DND-41 (cell line): ENCODE data around the gene KCNQ5.

Experiments
- ATAC-seq: fragments of 200-7000 bp; cut with Tn5 transposase; 3 replicates; pipeline ENCODE4 v1.9.1; 2021; ENCODE audit warnings: low read depth; ENCODE audit not compliant: insufficient read depth
- DNase-seq: peaks from one replicate; pipeline ENCODE4 v3.0.0-alpha.2; 2020
- H2AFZ ChIP-seq: 2 replicates; pipeline ENCODE4 v1.6.0; 2012; ENCODE audit warnings: low read depth, low read length
- H3K27ac ChIP-seq: 2 replicates; pipeline ENCODE4 v1.5.1; 2012; ENCODE audit warnings: low read length, inconsistent platforms
- H3K27me3 ChIP-seq: fragments of 200-600 bp; sonication (generic); 2 replicates; pipeline ENCODE4 v1.6.0; 2012; ENCODE audit warnings: low read length, mild to moderate bottlenecking, inconsistent platforms; ENCODE audit not compliant: insufficient read depth, poor library complexity
- H3K36me3 ChIP-seq: 2 replicates; pipeline ENCODE4 v1.5.1; 2012; ENCODE audit warnings: low read length, inconsistent platforms; ENCODE audit not compliant: insufficient read depth
- H3K4me1 ChIP-seq: 2 replicates; pipeline ENCODE4 v1.5.1; 2012; ENCODE audit warnings: mild to moderate bottlenecking, low read length; ENCODE audit not compliant: insufficient read depth
- H3K4me2 ChIP-seq: 2 replicates; pipeline ENCODE4 v1.6.0; 2012; ENCODE audit warnings: mild to moderate bottlenecking, moderate library complexity, low read length, inconsistent platforms; ENCODE audit not compliant: insufficient read depth
- H3K4me3 ChIP-seq, 2 experiments: fragments of 200-600 bp in 1 of 2; shearing (Covaris generic) in 1 of 2; 2 replicates each; pipeline ENCODE4 v1.5.1; 2012 to 2016; ENCODE audit warnings: inconsistent platforms in 2 of 2, low read length in 2 of 2, mild to moderate bottlenecking in 2 of 2, low read depth in 1 of 2, moderate library complexity in 1 of 2
- H3K79me2 ChIP-seq: 2 replicates; pipeline ENCODE4 v1.6.0; 2012; ENCODE audit warnings: low read length, inconsistent platforms; ENCODE audit not compliant: insufficient read depth
- H3K9ac ChIP-seq: 2 replicates; pipeline ENCODE4 v1.6.0; 2012; ENCODE audit warnings: low read depth, mild to moderate bottlenecking, inconsistent platforms, low read length, moderate library complexity
- H3K9me3 ChIP-seq: 2 replicates; pipeline ENCODE4 v1.5.1; 2012; ENCODE audit warnings: low read length, moderate library complexity, mild to moderate bottlenecking, inconsistent platforms; ENCODE audit not compliant: insufficient read depth, severe bottlenecking
- H4K20me1 ChIP-seq: 2 replicates; pipeline ENCODE4 v1.6.0; 2012; ENCODE audit warnings: low read length; ENCODE audit not compliant: insufficient read depth
- EZH2 ChIP-seq: IDR thresholded peaks from 3 replicates; pipeline ENCODE4 v1.6.1; 2012; ENCODE audit warnings: borderline replicate concordance, low read depth, mild to moderate bottlenecking, moderate library complexity, low read length, inconsistent platforms; ENCODE audit not compliant: severe bottlenecking
- TF ChIP-seq, protein P1 (sequence below): IDR thresholded peaks from 2 replicates; pipeline ENCODE4 v1.5.1; 2012; ENCODE audit warnings: borderline replicate concordance, low read length, moderate library complexity, mild to moderate bottlenecking; ENCODE audit not compliant: poor library complexity, severe bottlenecking; ENCODE audit errors: extremely low read depth

The KCNQ5 gene

DNA sequence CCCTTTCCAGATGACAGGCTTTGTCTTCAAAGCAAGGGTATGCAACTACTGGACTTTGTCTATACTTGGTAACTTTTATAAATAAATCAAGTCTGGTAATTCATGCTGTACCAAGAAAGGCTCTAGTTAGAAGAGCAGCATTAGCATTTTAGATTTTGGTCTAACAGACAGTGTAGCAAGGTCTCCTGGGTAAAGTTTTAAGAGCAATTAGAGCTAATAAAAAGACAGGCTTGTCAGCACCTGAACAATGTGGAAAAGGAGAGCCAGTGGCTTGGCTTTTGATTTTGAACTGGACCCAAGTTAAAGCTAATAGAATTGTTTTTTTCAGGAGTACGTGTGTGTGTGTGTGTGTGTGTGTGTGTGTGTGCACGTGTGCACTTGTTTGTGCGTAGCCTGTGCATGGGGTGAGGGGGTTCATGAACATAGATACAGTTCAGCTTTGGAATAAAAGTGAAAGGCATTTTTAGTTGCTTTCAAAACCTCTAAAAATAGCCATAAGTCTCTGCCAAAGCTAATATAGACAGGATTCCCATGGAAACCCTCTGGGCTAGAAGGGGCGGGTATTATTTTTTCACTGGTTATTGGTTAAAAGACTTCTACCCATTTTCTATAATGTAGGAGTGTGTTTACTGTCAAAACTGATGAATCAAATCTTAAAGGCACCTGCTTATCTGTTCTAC is 138.4 kb downstream of the KCNQ5 start:
- H3K27me3 ChIP-seq = no peaks in the 10 kb centered on the region
- H3K9me3 ChIP-seq = no peaks in the 10 kb centered on the region
- no peaks in the 10 kb centered on the region for H3K79me2 ChIP-seq
- H3K27ac ChIP-seq = no peak overlapping the region
- TF ChIP-seq EZH2 = no peak
- TF ChIP-seq, protein P1, sequence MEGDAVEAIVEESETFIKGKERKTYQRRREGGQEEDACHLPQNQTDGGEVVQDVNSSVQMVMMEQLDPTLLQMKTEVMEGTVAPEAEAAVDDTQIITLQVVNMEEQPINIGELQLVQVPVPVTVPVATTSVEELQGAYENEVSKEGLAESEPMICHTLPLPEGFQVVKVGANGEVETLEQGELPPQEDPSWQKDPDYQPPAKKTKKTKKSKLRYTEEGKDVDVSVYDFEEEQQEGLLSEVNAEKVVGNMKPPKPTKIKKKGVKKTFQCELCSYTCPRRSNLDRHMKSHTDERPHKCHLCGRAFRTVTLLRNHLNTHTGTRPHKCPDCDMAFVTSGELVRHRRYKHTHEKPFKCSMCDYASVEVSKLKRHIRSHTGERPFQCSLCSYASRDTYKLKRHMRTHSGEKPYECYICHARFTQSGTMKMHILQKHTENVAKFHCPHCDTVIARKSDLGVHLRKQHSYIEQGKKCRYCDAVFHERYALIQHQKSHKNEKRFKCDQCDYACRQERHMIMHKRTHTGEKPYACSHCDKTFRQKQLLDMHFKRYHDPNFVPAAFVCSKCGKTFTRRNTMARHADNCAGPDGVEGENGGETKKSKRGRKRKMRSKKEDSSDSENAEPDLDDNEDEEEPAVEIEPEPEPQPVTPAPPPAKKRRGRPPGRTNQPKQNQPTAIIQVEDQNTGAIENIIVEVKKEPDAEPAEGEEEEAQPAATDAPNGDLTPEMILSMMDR = no peak
- H2AFZ ChIP-seq = no peak overlapping the region
- H4K20me1 ChIP-seq = peaks cover 3% of the 10 kb centered on the region; the same call in 1 of the 2 replicates
- no peak overlapping the region for H3K4me2 ChIP-seq
- H3K9ac ChIP-seq = no peak overlapping the region
- H3K4me3 ChIP-seq = no peak overlapping the region
- ATAC-seq = no peak; the same call in 2 of the 3 replicates
- H3K4me1 ChIP-seq = no peaks in the 10 kb centered on the region
- no peak for DNase-seq
- H3K36me3 ChIP-seq = no peaks in the 10 kb centered on the region

DNA sequence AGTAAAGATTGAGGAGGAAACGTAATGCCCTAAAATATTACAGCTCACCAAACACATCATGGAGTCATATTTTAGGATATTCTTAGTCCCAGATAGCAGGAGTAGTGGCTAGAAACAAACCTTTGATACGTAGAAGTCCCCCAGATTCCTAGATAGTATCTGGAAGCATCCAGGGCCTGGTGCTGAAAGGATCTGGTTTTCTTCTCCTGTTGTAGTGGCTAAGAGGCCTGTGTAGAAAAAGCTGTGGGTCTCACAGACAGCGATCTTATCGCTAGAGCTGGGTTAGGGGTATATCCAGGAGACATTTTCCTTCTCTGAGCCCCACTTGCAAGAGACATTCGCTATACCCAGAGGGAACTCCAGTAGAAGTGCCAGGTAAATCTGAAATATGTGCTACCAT is 139.9 kb downstream of the KCNQ5 start:
- TF ChIP-seq, protein P1 = no peak
- no peak for TF ChIP-seq EZH2
- no peak for ATAC-seq
- no peak for DNase-seq

DNA sequence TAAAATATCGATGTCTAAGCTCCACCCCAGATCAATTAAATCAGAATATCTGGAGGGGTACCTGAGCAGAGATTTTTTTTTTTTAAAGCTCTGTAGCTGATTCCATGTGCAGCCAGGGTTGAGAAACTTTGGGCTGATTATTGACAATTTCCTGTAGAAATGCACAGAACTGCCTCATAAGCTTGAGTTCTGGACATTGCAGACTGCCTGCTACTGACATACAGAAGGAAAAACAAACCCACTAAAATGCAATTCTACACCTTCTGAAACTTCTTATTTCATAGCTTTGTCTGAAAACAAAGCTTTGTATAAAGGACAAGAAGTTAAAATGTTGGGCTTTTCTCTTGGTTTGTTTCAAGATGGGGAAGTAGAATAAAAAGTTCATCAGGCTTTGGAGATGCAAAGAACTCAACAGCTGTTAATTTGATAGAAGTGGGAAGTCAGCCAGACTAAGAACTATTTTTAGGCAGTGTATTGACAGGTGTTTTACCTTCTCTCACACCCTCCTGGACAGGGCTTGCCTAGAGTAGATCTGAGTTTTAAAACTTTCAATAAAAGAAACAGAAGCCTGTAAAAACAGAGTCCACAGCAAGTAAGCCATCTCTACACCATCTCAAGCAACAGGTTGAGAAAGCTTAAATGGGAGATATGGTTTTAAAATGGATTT is 147.7 kb downstream of the KCNQ5 start:
- no peaks in the 10 kb centered on the region for H3K9me3 ChIP-seq
- DNase-seq (no peak), ATAC-seq (no peak)
- no peaks in the 10 kb centered on the region; the same call in 1 of the 2 replicates for H4K20me1 ChIP-seq
- no peak overlapping the region for H3K4me3 ChIP-seq
- H3K36me3 ChIP-seq = no peaks in the 10 kb centered on the region
- no peak overlapping the region for H3K9ac ChIP-seq
- TF ChIP-seq EZH2 = no peak
- TF ChIP-seq, protein P1 = no peak
- H3K27ac ChIP-seq = no peak overlapping the region
- H3K27me3 ChIP-seq = no peaks in the 10 kb centered on the region
- no peaks in the 10 kb centered on the region for H3K4me1 ChIP-seq
- H3K79me2 ChIP-seq = no peaks in the 10 kb centered on the region
- no peak overlapping the region for H3K4me2 ChIP-seq
- H2AFZ ChIP-seq = no peak overlapping the region

More for the DNA sequence above, 139.9 kb downstream of the KCNQ5 start:
- Histone ChIP-seq H3K27ac (no peak overlapping the region), H3K27me3 (no peaks in the 10 kb centered on the region), H3K9ac (no peak overlapping the region), H2AFZ (no peak overlapping the region), H3K79me2 (no peaks in the 10 kb centered on the region), H3K36me3 (no peaks in the 10 kb centered on the region), H3K4me2 (no peak overlapping the region), H3K9me3 (no peaks in the 10 kb centered on the region), H3K4me3 (no peak overlapping the region), H4K20me1 (peaks cover 3% of the 10 kb centered on the region; the same call in 1 of the 2 replicates), H3K4me1 (no peaks in the 10 kb centered on the region)
